ENCODE results near the gene IMPG1.

Gene IMPG1, protein sequence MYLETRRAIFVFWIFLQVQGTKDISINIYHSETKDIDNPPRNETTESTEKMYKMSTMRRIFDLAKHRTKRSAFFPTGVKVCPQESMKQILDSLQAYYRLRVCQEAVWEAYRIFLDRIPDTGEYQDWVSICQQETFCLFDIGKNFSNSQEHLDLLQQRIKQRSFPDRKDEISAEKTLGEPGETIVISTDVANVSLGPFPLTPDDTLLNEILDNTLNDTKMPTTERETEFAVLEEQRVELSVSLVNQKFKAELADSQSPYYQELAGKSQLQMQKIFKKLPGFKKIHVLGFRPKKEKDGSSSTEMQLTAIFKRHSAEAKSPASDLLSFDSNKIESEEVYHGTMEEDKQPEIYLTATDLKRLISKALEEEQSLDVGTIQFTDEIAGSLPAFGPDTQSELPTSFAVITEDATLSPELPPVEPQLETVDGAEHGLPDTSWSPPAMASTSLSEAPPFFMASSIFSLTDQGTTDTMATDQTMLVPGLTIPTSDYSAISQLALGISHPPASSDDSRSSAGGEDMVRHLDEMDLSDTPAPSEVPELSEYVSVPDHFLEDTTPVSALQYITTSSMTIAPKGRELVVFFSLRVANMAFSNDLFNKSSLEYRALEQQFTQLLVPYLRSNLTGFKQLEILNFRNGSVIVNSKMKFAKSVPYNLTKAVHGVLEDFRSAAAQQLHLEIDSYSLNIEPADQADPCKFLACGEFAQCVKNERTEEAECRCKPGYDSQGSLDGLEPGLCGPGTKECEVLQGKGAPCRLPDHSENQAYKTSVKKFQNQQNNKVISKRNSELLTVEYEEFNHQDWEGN

DNA sequence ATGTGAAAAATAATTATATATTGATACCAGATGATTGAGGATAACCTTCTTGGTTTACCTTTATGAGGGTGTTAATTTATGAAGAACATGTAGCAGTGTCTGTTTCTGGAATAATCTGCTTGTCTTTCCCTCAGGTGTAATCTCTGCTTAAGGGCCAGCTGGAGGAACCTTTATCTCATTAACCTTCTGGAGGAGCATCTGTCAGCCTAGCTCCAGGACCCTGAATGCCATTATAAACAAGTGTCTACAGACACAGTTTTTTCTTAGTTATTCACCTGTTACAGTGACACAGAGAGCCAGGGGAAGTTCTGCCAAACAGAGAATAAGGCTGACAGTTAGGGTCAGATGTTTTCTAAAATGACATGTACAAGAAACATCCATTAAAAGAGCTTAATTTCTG is at the start of gene IMPG1:
TSS of gene IMPG1 (minus strand) at position 101 of the 400 bp plus-strand sequence. CDS start 174 bp downstream, outside the sequence.
- H3K27ac ChIP-seq = no peak within 1 kb of the TSS
- DNase-seq (ENCODE audit: low read depth, low spot score) = no peak

DNA sequence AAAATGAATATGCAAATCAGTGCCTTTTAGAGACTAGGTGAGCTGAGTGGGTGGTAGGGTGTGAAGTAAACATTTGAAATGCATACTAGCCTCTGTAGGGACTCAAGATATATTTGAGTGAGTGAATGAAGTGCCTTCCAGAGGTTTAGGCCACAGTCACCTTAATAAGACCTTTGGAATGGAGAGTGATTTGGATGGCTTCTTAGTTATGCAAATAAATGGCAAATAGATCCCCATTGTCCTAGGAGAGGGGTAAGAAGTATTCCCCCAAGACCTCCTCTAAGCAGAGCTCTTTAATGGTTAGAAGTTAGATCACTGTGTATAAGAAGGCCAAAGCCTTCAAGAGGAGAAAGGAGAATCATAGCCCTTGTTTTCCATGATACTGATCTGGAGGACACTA is 47.8 kb upstream of the IMPG1 start:
- H3K27ac ChIP-seq = no peak overlapping the region

DNA sequence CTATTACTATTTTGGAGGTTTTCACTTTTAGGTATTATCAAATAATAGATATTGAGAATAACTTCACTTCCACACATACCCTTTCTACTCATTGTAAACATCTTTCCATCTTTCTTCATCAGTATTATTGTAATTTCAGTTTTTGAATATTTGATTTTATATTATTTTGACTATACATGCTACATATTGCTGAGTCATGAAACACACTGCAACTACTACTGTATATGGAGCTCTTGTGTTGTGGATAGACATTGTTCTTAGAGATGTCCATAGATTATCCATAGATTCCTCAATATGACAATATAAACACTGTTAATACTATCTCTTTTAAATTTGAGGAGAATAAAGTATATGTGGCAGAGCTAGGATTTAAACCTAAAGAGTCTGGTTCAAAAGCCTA is 819 bp upstream of the IMPG1 start:
- no peak overlapping the region for H3K27ac ChIP-seq
- no peak for DNase-seq (ENCODE audit: low read depth, low spot score)

More for the DNA sequence above, 47.8 kb upstream of the IMPG1 start:
- DNase-seq (ENCODE audit: low read depth, low spot score) = no peak

DNA sequence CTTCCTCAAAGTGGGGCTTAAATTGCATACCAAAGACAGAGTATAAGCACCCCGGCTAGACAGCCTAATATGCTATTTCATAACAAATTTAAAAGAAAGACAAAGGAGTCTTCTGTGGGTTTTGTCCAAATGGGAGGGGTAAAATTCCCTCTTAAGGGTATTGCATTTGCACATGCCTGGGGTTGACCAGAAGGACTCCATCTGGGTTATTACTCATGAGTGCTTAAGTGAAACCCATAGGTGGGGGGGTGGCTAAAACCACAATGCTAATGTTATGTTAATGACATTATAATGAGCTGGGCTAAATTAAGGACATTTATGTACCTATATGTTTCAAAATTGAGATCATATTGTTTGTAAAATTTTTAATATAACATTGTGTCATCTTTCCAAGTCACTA is 15.0 kb downstream of the IMPG1 start:
- no peak overlapping the region for H3K27ac ChIP-seq
- no peak for DNase-seq (ENCODE audit: low read depth, low spot score)

DNA sequence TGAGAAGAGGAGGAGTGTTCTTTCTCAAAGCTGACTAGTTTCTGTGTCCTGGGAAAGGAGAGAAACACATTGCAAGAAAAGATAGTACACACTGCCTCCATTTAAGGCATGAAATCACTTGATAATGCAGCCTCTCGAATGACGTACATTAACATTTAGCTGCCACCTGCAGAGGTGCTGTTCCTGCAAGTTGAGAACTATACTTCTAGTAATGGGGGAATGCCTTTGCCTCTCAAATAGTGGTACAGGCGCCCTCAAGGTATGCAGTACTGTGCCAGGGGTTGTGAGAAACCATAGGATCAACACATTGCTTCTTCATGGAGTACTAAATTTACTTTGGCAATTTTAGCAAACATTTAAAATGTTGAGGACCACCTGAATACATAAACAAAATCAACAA is 20.1 kb downstream of the IMPG1 start:
- DNase-seq (ENCODE audit: low read depth, low spot score) = no peak
- H3K27ac ChIP-seq = no peak overlapping the region

DNA sequence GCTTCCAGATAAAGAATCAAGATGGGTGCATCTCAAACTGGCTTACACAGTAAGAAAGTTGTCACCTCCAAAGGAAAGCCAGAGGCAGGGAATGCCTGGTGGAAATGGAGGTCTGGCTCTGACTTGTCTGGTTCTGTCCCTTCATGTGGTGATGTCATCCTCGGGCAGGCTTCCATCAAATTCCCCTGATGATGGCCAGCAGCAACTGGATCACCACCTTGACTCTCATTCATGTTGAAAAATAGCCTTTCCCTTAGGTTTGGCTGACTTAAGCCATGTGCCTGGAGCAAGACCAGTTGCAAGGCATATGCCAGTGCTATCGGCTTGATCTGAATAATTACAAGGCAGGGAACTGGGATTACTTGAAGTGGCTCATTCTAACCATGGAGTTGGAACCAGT is 28.8 kb downstream of the IMPG1 start:
- H3K27ac ChIP-seq = no peak overlapping the region

DNA sequence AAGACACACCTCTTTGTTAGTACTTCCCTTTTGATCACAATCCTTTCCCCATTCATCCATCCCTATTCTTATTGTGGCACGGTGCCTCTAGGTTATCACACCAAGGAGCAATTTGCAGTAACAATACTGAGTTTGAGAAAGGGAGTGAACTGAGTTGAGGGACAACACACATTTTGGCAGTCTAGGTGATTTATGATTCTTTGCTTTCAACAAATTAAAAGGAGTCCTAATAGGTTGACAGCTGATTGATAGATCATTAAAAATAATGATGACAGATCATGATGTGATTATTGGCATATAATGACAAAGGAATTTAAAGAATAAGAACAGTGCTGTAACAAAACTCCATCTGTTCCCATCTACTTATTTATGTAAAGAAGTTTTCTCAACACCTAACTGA is 36.7 kb downstream of the IMPG1 start:
- DNase-seq (ENCODE audit: low read depth, low spot score) = no peak
- no peak overlapping the region for H3K27ac ChIP-seq

More for the DNA sequence above, 28.8 kb downstream of the IMPG1 start:
- DNase-seq (ENCODE audit: low read depth, low spot score) = no peak

DNA sequence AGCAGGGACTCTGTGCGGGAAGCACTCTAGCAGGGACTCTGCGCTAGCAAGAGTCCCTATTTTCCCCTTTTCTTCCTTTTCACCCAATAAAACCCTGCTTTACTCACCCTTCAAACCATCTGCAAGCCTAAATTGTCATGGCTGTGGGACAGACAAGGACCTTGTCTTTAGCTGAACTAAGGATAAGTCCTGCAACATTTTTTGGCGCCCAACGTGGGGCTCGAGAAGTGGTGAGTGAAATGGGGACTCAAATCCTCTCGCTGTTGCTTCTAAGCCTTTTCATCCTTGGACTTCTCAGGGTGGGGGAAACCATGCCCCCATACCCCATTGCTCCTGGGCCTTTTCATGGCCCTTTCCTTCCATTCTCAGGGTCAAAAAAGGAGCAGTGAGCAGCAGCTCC is 46.4 kb downstream of the IMPG1 start:
- H3K27ac ChIP-seq = no peak overlapping the region

DNA sequence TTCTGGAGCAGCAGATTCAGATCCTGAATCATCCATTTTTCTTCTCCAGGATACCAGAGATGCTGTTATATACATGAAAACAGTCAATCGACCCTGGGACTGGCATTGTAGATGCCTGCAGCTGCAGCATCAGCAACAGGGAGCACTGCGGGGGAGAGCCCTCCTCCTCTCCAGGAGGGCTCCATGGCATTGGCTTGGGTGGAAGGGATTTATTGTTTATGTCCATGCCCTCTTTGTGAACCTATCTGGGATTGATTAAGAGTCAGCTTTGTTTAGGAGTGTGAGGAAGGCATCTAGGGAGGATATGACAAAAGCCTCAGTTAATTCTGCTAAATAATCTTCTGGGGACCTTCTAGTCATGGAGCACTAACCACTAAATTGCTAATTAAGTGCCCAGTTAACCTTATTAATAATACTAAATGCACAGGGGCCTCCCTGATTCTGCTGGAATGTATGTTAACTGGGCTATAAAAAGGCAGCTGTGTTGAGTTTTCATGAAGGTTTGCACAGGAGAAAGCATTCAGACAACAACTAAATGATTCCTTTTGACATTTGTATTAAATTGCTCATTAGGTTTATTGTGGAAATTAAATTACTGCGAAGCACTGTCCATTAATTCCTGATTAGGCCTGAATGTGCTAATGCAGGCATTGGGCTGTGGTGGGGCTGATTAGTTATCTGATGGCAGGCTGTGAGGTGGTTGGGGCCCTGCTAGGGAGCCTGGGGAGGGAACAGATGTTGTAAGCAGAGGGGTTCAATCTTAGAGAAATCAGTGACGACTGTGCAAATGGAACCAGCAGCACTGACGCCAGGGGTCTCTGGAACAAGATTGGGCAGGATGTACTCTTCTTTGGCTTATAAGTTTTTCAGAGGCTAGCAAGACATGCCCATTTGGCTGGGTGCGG is 57.6 kb downstream of the IMPG1 start:
- DNase-seq (ENCODE audit: low read depth, low spot score) = no peak
- H3K27ac ChIP-seq = no peak overlapping the region

More for the DNA sequence above, 46.4 kb downstream of the IMPG1 start:
- no peak for DNase-seq (ENCODE audit: low read depth, low spot score)

DNA sequence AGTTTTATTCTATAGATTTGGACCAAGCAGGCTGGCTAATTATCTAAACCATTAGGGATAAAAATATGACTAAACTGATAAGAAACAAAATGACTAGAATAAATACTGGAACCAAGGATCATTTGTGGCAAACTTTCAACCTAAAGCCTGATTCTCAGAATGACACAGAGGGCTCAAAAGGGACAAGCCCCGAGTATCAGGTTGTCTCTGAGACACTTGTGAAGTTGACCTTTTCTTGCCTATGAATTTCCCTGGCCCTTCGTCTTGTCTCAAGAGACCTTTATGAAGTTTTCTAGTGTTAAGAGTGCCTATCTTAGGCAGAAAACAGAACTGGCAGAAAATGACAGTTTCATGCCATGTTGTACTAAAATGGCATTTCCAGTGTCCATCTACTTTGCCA is 68.3 kb downstream of the IMPG1 start:
- DNase-seq (ENCODE audit: low read depth, low spot score) = no peak
- no peak overlapping the region for H3K27ac ChIP-seq

DNA sequence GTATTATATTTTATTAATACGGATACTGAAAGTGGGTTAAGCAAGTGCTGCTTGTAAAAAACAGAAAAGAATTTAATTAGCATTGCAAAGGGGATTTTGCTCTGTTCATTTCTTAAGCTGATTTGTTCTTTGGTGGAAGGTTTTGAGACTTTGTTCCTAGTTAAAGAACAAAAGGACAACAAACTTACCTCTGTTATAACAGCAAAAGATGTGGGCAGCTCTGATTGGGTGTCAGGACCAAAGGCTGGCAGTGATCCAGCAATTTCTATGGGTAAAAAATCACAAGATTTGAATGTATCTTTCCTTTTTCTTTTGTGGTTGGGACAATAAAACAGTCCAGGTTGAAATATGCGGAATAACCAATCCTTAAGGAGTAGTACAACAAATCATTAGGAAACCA is 68.8 kb downstream of the IMPG1 start:
- DNase-seq (ENCODE audit: low read depth, low spot score) = no peak
- no peak overlapping the region for H3K27ac ChIP-seq

DNA sequence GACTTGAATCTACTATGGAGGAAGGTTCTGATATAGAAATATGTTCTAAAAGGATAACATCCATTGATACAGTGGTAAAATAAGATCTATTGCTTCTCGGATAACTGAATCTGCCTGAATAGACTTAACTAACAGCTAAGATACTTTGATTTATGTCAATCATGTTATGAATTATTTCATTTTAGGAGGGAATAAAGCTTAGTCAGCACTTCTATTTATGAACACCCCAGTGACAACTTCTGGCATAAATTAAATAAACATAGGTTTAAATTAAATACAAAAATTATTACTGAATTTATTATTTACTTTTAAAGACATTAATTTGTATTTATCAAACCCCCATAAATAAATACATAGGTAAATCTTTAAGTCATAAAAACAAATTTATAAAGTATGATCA is 69.3 kb downstream of the IMPG1 start:
- H3K27ac ChIP-seq = no peak overlapping the region
- DNase-seq (ENCODE audit: low read depth, low spot score) = no peak

DNA sequence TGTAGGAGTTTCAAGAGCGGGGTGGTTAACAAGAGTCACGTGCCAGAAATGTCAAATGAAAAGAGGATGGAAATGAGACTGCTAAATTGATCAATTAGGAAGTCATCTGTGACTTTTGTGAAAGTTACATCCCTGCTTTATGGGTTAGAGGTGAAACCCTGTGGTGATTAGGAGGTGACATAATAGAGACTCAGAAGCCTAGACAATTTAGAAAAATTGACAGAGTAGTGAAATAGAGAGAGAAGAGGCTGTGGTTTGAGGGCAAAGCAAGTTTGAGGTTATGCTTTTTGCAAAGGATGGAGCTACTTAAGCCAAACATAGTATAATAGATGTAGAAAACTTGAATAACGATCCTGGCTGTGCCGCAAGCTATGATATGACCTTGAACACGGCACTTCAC is 71.8 kb downstream of the IMPG1 start:
- no peak overlapping the region for H3K27ac ChIP-seq
- DNase-seq (ENCODE audit: low read depth, low spot score) = no peak

DNA sequence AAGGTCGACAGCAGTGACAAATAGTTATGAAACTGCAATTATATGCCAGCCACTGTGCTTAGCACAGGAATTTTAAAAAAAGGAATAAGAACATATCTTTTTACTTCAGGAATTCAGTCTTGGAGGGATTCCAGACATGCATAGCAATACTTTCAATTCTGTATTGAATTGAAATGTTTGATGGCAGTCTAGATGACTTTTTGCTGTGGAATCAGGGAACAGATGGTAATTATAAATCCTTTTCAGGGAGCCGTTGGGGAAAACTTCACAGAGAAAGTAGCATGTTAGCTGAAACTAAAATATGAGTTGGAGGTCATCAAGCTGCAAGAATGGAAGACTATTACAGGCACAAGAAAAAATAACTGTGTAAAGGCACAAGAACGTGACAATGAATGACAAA is 74.8 kb downstream of the IMPG1 start:
- no peak for DNase-seq (ENCODE audit: low read depth, low spot score)
- no peak overlapping the region for H3K27ac ChIP-seq

DNA sequence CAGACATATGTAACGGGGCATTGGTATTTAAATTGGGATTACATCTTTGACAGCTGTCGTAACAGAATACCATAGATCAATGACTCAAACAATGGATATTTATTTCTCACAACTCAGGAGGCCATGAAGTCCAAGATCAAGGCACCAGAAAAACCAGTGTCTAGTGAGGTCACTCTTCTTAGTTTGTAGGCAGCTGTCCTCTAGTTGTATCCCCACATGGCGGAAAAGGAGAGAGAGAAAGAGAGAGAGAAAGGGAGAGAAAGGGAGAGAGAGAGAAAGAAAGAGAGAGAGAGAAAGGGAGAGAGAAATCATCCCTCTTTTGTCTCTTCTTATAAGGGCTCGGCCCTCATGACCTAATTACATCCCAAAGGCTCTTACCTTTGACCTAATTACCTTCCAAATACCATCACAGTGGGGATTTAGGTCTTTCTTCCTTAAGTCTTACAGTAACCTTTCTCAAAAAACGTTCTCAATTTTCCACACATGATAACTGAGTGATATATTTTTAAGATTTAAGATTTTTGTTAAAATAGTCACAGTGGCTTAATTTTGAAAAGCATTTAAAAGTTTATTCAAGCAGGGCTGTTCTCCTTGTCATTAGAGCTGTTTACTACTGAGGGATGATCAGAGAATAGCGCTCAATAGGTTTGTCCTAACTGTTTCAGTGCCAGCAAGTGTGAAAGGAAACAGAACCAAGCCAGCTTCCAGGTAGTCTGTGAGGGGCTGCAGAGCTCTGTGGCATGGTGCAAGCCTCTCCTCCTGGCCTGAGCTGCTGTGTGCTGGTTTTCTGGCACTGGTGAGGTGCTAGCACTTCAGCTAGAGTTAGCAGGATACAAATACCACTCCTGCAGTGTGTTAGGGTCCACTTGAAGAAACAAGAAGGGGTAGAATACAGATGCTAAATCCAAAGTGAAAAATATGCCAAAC is 79.0 kb downstream of the IMPG1 start:
- no peak overlapping the region for H3K27ac ChIP-seq
- no peak for DNase-seq (ENCODE audit: low read depth, low spot score)

DNA sequence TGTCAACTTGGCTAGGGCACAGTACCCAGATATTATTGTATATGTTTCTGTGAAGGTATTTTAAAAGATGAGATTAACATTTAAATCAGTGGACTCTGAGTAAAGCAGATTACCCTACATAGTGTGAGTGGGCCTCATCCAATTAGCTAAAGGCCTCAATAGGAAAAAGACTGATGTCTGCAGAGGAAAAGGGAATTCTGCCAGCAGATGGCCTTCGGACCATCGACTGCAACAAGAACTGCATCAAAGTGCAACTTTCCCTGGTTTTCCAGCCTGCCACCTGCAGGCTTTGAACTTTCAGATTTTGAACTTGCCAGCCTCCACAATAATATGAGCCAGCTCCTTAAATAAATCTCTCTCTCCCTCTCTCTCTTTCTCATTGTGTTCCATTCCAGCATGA is 80.5 kb downstream of the IMPG1 start:
- H3K27ac ChIP-seq = no peak overlapping the region
- no peak for DNase-seq (ENCODE audit: low read depth, low spot score)

DNA sequence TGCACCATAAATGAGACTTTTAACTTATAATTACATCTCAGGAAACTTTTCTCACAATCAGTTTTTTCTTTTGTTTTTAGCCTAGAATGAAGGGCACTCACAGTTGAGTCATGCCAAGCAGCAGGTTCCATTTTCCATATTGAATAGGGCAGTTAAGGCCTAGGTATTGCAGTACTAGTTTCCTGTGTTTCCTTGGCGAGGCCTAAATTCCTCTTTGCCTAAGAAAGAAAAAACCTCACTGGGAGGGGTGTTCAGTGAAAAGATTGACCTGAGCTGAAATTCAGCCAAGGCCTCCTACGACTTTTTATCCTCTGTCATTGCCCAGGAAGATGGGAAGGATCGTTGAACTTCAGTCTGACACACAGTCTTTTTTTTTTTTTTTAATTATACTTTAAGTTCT is 85.5 kb downstream of the IMPG1 start:
- no peak for DNase-seq (ENCODE audit: low read depth, low spot score)
- H3K27ac ChIP-seq = no peak overlapping the region

DNA sequence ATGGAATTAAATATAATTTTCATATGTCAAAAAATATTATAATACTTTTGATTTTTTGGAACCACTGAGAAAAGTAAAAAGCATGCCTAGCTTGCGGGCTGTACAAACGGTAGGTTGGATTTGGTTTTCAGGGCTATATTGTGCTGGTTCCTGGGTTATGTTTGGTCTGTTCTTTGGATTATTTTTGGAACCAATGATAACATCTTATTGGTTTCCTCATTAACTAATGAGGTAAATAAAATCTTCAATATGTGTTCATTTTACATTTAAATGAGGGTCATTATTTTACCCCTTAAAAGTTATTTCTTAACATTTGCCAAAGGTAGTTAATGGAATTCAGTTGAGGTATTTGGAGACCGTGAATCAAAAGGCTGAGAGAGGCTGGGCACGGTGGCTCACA is 96.6 kb downstream of the IMPG1 start:
- DNase-seq (ENCODE audit: low read depth, low spot score) = no peak
- no peak overlapping the region for H3K27ac ChIP-seq

DNA sequence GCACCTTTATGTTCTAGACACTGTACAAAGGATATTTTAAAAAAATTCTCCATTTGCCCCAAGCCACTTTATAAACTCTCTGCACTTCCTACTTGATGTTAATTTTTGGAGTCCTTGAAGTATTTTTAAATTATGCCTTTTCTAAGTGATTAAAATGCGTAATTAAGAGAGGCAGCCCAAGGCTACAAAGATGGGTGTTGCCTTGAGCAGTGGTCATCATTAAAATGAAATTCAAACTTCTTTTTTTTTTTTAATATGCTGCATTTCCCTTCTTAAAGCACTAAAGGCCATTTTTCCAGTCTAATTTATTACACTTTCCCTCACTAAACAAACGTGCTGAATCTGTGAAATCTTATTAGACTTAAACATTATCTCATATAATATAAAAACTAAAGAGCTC is 102.4 kb downstream of the IMPG1 start:
- no peak for DNase-seq (ENCODE audit: low read depth, low spot score)

DNA sequence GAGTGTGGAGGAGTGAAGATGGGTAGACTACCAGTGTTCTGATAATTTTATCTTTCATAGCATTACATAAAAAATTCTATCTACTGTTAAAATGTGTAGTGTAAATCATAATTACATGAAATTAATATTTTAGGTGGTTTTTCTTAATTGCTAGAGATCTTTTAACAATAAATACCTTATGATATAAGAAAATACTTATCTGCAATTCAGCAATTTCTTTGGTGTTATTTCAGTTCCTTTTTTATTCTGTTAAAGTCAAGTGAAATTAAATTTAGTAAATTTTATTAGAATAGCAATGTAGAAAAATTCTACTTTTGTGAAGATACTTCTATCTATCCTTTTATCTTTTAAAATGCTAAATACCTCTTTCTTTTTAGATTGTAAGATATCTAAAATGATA is 104.3 kb downstream of the IMPG1 start:
- DNase-seq (ENCODE audit: low read depth, low spot score) = no peak
- H3K27ac ChIP-seq = no peak overlapping the region

More for the DNA sequence above, 102.4 kb downstream of the IMPG1 start:
- H3K27ac ChIP-seq = no peak overlapping the region

Measured in epithelial cell of prostate (primary cell).